Astrocyte (in vitro differentiated cells and primary cell): ENCODE data around the gene NPC2. TPM values are rescaled to one million over a fixed set of nuclear protein-coding genes. Genes with fewer than 3 reads are reported as not detected.

Experiments
- DNase-seq: peaks from one replicate; pipeline ENCODE4 v3.0.0-alpha.2; 2010; ENCODE audit warnings: low read depth
- FAIRE-seq: peaks from 2 replicates; lab custom pipeline; 2011; peaks lifted over from hg19 to GRCh38; lab: Jason Lieb, UNC
- H2AFZ ChIP-seq: 2 replicates; pipeline ENCODE4 v1.6.0; 2012; ENCODE audit warnings: low read depth, low read length, inconsistent platforms
- H3K27ac ChIP-seq: 2 replicates; pipeline ENCODE4 v1.5.1; 2011; ENCODE audit warnings: low read depth, low read length, inconsistent platforms
- H3K27me3 ChIP-seq: 2 replicates; pipeline ENCODE4 v1.6.0; 2011; ENCODE audit warnings: low read length, inconsistent platforms; ENCODE audit not compliant: insufficient read depth
- H3K36me3 ChIP-seq: 2 replicates; pipeline ENCODE4 v1.5.1; 2011; ENCODE audit warnings: low read length, inconsistent platforms; ENCODE audit not compliant: insufficient read depth
- H3K4me1 ChIP-seq: 2 replicates; pipeline ENCODE4 v1.5.1; 2011; ENCODE audit warnings: low read length, inconsistent platforms; ENCODE audit not compliant: insufficient read depth
- H3K4me2 ChIP-seq: 2 replicates; pipeline ENCODE4 v1.6.0; 2012; ENCODE audit warnings: low read length, inconsistent platforms
- H3K4me3 ChIP-seq: 2 replicates; pipeline ENCODE4 v1.5.1; 2011; ENCODE audit warnings: low read depth, mild to moderate bottlenecking, low read length, inconsistent platforms; ENCODE audit not compliant: insufficient read depth
- H3K79me2 ChIP-seq: 2 replicates; pipeline ENCODE4 v1.6.0; 2012; ENCODE audit warnings: mild to moderate bottlenecking, low read length, inconsistent platforms; ENCODE audit not compliant: insufficient read depth
- H3K9ac ChIP-seq: 2 replicates; pipeline ENCODE4 v1.6.0; 2012; ENCODE audit warnings: mild to moderate bottlenecking, low read length, inconsistent platforms
- H3K9me3 ChIP-seq: 2 replicates; pipeline ENCODE4 v1.5.1; 2012; ENCODE audit warnings: low read depth, mild to moderate bottlenecking, low read length, inconsistent platforms; ENCODE audit not compliant: insufficient read depth
- H4K20me1 ChIP-seq: 2 replicates; pipeline ENCODE4 v1.6.0; 2012; ENCODE audit warnings: low read length, inconsistent platforms; ENCODE audit not compliant: insufficient read depth
- H3K27ac Mint-ChIP-seq: one replicate; pipeline ENCODE4 v1.8.0; 2021; ENCODE audit warnings: mild to moderate bottlenecking, mixed read lengths; ENCODE audit not compliant: unreplicated experiment
- H3K27me3 Mint-ChIP-seq: one replicate; pipeline ENCODE4 v1.8.0; 2021; ENCODE audit warnings: low read depth, mixed read lengths; ENCODE audit not compliant: unreplicated experiment
- H3K36me3 Mint-ChIP-seq: one replicate; pipeline ENCODE4 v1.8.0; 2021; ENCODE audit warnings: low read depth, mixed read lengths; ENCODE audit not compliant: unreplicated experiment
- H3K4me1 Mint-ChIP-seq: one replicate; pipeline ENCODE4 v1.8.0; 2021; ENCODE audit warnings: low read depth, mixed read lengths; ENCODE audit not compliant: unreplicated experiment
- H3K4me3 Mint-ChIP-seq: one replicate; pipeline ENCODE4 v1.8.0; 2021; ENCODE audit warnings: mild to moderate bottlenecking, moderate library complexity, mixed read lengths; ENCODE audit not compliant: unreplicated experiment
- H3K9me3 Mint-ChIP-seq: one replicate; pipeline ENCODE4 v1.8.0; 2021; ENCODE audit warnings: mild to moderate bottlenecking, mixed read lengths; ENCODE audit not compliant: unreplicated experiment
- EZH2 ChIP-seq: IDR thresholded peaks from 2 replicates; pipeline ENCODE4 v1.6.1; 2012; ENCODE audit warnings: mild to moderate bottlenecking, low read length, inconsistent platforms; ENCODE audit not compliant: insufficient read depth
- total RNA-seq: library from RNA; stranded (reverse); gene quantifications from 2 replicates; pipeline ENCODE4 v1.2.1, GENCODE V29; 2021
- TF ChIP-seq, protein P1 (sequence below): IDR thresholded peaks from 2 replicates; pipeline ENCODE4 v1.5.1; 2011; ENCODE audit warnings: low read depth, mild to moderate bottlenecking, inconsistent platforms, low read length, moderate library complexity; ENCODE audit not compliant: insufficient read depth

The NPC2 gene
- total RNA-seq, 1 donor from 2014 or later: 178 TPM

DNA sequence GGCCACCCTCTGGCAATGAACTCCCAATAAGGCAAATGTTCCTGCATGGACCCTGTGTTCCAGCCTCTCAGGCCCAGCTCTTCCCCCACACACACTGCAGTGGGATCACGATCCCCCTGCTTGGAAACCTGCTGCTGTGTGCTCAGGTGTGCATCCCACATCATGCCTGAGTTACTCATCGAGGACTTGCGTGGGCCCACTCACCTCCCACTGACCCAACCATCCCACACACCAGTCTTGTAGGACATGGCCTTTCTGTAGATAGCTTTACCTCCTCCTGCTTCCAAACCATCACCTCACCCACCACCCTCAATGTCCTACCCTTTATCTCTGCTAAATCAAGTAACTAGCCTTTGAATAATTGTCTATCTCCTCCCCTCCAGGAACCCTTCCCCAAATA lies 24.6 kb downstream of the NPC2 start:
- Mint-ChIP-seq H3K27me3 (peaks cover 27% of the 10 kb centered on the region), H3K4me3 (no peak overlapping the region), H3K27ac (no peak overlapping the region), H3K9me3 (no peaks in the 10 kb centered on the region), H3K4me1 (no peaks in the 10 kb centered on the region), H3K36me3 (peaks cover 6% of the 10 kb centered on the region)
- Histone ChIP-seq H3K4me3 (no peak overlapping the region), H2AFZ (no peak overlapping the region), H3K79me2 (no peaks in the 10 kb centered on the region), H3K9me3 (no peaks in the 10 kb centered on the region), H3K4me1 (no peaks in the 10 kb centered on the region), H3K27ac (no peak overlapping the region), H3K4me2 (no peak overlapping the region), H3K9ac (no peak overlapping the region), H3K27me3 (peaks cover 4% of the 10 kb centered on the region), H3K36me3 (no peaks in the 10 kb centered on the region), H4K20me1 (no peaks in the 10 kb centered on the region)
- DNase-seq (no peak), FAIRE-seq (no peak)
- no peak for TF ChIP-seq EZH2
- TF ChIP-seq, protein P1, sequence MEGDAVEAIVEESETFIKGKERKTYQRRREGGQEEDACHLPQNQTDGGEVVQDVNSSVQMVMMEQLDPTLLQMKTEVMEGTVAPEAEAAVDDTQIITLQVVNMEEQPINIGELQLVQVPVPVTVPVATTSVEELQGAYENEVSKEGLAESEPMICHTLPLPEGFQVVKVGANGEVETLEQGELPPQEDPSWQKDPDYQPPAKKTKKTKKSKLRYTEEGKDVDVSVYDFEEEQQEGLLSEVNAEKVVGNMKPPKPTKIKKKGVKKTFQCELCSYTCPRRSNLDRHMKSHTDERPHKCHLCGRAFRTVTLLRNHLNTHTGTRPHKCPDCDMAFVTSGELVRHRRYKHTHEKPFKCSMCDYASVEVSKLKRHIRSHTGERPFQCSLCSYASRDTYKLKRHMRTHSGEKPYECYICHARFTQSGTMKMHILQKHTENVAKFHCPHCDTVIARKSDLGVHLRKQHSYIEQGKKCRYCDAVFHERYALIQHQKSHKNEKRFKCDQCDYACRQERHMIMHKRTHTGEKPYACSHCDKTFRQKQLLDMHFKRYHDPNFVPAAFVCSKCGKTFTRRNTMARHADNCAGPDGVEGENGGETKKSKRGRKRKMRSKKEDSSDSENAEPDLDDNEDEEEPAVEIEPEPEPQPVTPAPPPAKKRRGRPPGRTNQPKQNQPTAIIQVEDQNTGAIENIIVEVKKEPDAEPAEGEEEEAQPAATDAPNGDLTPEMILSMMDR: no peak

DNA sequence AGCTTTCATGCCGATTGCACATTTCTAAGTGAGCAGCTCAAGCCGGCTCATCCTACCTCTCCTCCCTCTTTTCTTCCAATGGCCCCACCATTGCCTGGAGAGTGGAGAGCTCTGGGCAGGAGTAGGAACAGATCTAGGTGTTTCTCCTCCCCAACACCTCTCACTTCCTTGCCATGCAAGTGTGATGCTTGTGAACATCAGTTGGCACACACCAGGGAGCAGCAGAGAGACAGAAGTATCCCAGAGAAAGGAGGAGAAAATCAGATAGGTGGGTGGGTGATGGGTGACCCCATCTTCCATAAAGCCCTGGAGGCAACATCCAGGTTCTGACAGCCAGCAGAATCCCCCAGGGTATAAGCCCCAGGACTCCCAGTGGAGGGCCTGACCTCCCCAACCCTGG lies 27.8 kb downstream of the NPC2 start:
- H3K79me2 ChIP-seq: no peaks in the 10 kb centered on the region
- Mint-ChIP-seq H3K27ac (no peak overlapping the region), H3K4me1 (no peaks in the 10 kb centered on the region), H3K9me3 (no peaks in the 10 kb centered on the region), H3K36me3 (peaks cover 4% of the 10 kb centered on the region), H3K4me3 (no peak overlapping the region), H3K27me3 (peaks cover 43% of the 10 kb centered on the region)
- H3K27me3 ChIP-seq: peaks cover 8% of the 10 kb centered on the region
- no peak for DNase-seq
- H3K27ac ChIP-seq: no peak overlapping the region
- no peaks in the 10 kb centered on the region for H3K36me3 ChIP-seq
- no peaks in the 10 kb centered on the region for H3K4me1 ChIP-seq
- H3K9me3 ChIP-seq: no peaks in the 10 kb centered on the region
- no peaks in the 10 kb centered on the region for H4K20me1 ChIP-seq
- FAIRE-seq: no peak
- no peak overlapping the region for H3K4me2 ChIP-seq
- TF ChIP-seq, protein P1: no peak
- no peak for TF ChIP-seq EZH2
- no peak overlapping the region for H3K9ac ChIP-seq
- no peak overlapping the region for H2AFZ ChIP-seq
- no peak overlapping the region for H3K4me3 ChIP-seq

DNA sequence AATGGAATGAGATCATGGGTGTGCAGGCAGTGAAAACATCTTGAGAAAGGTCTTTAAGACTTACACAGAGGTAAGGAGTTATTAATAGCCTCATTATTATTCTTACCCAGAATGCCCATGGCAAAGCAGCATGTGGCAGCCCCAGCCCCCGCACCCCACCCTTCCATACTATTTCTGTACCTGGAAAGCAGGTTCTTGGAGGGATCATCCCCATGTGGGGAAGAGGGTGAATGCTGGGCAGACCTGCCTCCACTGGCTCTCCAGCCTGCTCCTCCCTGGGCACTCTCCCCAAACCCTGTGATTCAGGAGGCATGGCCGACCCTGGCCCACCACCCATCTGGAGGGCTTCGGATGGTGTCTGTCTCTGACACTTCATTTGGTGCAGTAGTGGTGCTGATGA lies 28.3 kb downstream of the NPC2 start:
- Histone ChIP-seq H4K20me1 (no peaks in the 10 kb centered on the region), H3K36me3 (no peaks in the 10 kb centered on the region), H3K4me3 (no peak overlapping the region), H3K9me3 (no peaks in the 10 kb centered on the region), H3K9ac (no peak overlapping the region), H3K27ac (no peak overlapping the region), H3K4me1 (no peaks in the 10 kb centered on the region), H3K27me3 (peaks cover 8% of the 10 kb centered on the region), H2AFZ (no peak overlapping the region), H3K4me2 (no peak overlapping the region), H3K79me2 (no peaks in the 10 kb centered on the region)
- H3K36me3 Mint-ChIP-seq: peaks cover 4% of the 10 kb centered on the region
- DNase-seq (no peak), FAIRE-seq (no peak)
- H3K4me3 Mint-ChIP-seq: no peak overlapping the region
- H3K9me3 Mint-ChIP-seq: no peaks in the 10 kb centered on the region
- peaks cover 43% of the 10 kb centered on the region for H3K27me3 Mint-ChIP-seq
- no peak overlapping the region for H3K27ac Mint-ChIP-seq
- TF ChIP-seq EZH2: no peak
- TF ChIP-seq, protein P1: no peak
- H3K4me1 Mint-ChIP-seq: no peaks in the 10 kb centered on the region
